ENCODE results near the gene SELENON.

Gene SELENON

GRCh38 chr1:25867210-25867991 is 67.4 kb downstream of the SELENON start:
- no peak overlapping the region for H3K27ac ChIP-seq
- TF ChIP-seq CTCF (conservative IDR thresholded peaks at IDR 0.05) (no peak), ZFX (IDR thresholded peaks at IDR 0.05) (no peak)
